GM21723 (cell line): Measurements from ENCODE around the gene MAP2K7.
A peak's percentile ranks its signal among the peaks of the same experiment; 100 is the strongest.

Source experiments
- ATAC-seq: cut with Tn5 transposase; IDR thresholded peaks from one replicate; pipeline ENCODE4 v1.9.1; 2021; ENCODE audit warnings: mild to moderate bottlenecking, moderate library complexity; ENCODE audit not compliant: unreplicated experiment

The MAP2K7 gene

DNA sequence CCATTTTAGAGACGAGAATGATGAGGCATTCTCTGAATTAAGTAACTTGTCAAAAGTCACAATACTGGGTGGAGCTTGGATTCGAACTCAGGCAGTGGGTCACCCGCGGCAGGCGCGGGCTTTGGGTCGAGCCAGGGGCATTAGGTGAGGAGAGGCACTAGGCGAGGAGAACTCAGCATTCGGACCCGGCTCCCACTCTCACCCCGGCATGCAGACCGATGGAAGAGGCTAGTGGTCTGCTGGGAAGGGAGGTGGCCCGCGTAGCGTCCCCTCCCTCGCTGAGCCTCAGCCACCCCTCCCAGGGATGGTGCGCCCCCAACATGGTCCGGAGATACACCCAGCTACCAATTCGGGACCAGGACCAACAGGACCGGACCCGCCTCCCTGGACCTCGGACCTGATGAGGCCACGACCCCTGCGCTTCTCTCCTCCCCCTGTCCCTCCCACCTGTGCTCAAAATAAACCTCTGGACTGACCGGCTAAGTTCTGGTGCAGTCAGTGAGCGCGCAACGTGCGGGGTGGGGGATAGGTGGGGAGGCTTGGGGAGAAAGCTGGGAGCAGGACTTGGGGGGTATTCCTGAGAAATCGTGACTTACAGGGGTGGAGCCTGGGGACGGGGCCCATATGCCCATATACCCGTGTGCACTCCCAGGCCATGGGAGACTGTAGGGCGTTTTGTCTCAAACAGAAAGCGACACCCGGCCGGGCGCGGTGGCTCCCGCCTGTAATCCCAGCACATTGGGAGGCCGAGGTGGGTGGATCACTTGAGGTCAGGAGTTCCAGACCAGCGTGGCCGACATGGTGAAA lies 15.1 kb downstream of the MAP2K7 start:
- ATAC-seq: no peak

- peak; percentile 55 for ATAC-seq
Observed at GRCh38 chr19:7919610-7920518, 16.2 kb downstream of the MAP2K7 start, which contains the start of gene SNAPC2. Gene SNAPC2 (plus strand): TSS chr19:7920338. CDS start chr19:7920367, 29 bp downstream.

DNA sequence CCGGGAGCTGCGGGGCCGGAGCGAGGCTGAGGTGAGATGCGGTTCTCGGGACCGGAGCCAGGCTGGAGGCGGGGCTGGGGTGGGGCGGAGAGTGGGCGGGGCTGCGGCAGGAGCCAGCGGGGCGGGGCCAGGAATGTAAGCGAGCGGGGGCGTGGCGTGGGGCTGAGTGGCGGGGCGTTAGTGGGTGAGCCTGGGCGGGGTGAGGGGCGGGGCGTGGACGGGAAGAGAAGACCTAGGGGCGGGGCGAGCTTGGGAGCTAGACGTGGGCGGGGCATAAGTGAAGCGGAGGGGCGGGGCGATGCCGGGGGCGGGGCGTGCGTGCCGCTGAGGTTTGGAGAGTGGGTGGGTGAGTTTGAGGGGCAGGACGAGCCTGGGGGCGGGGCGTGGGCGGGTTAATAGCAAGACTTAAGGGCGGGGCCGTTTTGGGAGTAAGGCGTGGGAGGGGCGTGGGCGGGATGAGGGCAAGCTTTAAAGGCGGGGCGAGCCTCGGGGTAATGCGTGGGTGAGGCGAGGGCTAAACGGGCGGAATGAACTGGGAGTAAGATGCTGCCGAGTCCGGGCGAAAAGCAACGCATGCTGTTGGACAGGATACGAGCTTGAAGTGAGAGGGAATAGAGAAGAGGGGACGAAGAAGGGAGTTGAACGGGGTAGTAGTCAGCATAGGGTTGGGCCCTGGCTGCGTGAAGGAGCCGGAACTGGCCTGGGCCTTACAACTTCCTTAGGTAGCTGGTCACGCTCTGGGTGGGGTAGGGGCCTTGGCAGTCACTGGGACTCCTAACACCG lies 17.0 kb downstream of the MAP2K7 start:
- ATAC-seq: peak; percentile 38

GRCh38 chr19:7921302-7921966 lies 17.8 kb downstream of the MAP2K7 start:
- ATAC-seq: no peak

DNA sequence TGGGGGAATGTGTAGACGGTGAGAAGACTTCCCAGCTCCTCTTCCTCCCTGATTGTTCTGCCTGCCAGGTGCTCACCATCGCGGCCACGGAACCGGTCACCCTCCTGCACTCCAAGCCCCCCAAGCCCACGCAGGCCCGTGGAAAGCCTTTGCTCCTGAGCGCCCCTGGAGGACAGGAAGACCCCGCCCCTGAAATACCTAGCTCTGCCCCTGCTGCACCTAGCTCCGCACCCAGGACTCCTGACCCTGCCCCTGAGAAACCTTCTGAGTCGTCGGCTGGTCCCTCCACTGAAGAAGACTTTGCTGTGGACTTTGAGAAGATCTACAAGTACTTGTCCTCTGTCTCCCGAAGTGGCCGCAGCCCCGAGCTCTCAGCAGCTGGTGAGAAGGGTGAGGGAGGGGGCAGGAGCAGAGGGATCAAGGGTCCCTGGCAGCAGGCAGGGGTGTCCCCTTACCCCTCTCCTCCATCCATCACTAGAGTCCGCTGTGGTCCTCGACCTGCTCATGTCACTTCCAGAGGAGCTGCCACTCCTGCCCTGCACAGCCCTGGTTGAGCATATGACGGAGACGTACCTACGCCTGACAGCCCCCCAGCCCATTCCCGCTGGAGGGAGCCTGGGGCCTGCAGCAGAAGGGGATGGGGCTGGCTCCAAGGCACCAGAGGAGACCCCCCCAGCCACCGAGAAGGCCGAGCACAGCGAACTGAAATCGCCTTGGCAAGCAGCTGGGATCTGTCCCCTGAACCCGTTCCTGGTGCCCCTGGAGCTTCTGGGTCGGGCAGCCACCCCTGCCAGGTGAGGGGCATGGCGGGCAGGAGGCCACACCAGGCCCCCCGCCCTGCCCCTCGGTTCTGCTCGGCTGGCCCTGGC lies 18.5 kb downstream of the MAP2K7 start:
- no peak for ATAC-seq

DNA sequence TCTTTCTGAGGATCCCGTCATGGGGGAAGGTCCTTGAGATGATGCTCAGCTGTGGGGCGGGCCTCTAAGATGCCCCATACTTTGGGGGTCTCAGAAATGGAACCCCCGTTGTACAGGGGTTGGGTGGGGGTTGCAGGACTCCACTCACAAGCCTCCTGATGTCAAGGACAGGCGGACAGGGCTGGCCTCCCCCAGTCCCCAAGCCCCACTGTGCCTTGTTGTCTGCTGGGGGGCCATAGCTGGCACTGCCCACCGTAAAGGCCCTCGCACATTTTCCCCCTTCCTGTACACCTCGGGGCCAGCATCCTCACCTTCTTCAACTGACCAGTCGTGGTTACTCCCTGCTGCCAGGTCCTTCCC lies 19.1 kb downstream of the MAP2K7 start:
- ATAC-seq: no peak

DNA sequence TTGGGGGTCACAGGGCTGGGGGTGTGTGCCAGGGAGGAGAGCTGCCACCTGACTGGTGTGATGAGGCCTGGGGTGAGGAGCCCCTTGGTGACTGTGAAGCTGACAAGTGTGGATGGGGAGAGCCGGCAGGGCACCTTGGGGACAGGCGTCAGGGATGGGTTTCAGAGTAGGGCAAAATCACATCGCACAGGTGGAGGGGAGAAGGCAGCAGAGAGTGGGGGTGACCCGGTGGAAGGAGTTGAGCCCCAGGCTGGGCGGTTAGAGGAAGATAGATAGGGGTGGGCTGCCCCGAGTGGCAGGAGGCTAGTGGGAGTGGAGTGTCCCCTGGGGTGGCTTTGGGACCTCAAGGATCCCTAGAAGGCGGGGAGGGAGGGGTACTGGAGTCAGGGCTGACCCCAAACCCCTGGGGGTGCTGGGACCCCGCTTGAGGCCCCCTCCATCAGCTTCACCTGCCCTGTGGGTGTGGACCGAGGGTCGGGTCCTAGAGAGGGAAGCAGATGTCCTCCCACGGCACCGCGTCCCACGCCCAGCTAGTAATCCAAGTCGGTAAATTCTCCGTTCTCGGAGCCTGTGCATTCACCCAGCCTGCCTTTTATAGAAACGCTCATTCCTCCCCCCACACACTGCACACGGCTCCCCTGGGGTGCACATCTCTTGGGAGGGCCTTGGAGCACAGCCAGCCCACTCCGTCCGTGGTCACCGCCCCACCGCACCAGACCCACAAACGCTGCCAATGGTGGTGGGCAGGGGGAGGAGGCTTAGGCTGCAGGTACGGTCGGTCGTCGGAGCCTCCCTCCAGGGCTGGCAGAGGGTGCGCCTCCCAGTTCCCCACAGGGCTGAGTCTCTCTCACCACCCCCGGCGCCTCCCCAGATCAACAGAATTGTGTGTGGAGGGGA lies 19.9 kb downstream of the MAP2K7 start:
- ATAC-seq: no peak

GRCh38 chr19:7924241-7924640 lies 20.6 kb downstream of the MAP2K7 start:
- ATAC-seq: no peak

GRCh38 chr19:7924651-7925170 lies 21.0 kb downstream of the MAP2K7 start:
- ATAC-seq: no peak

DNA sequence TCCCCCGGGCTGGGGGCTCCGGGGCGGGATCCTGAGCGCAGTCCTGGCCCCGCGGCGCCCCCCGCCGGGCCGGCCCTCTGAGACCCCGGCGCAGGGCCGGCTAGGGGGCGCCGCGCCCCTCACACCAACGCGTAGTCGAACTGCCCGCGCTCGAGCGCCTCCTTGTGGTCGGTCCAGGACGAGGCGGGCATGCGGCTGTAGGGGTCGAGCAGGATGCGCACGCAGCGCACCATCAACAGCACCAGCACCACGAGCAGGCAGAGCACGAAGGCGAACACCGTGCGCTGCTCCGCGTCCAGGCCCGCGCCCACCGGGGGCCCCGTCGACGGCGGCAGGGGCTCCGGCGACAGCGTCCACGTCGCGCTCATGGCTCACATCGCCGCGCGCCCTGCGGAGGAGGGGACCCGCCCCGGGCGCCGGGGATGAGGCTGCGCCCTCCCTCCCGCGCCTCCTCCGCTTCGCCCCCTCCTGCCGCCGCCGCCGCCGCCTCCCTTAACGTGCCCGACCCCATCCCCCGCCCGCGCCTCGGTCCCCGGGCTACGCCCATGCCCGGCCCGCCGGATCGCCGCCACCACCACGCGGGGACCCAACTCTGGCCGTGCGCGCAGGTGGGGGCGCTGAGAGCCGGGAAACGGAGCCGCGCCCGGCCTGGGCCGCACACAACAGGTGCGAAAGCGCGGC lies 21.6 kb downstream of the MAP2K7 start:
- ATAC-seq: no peak

DNA sequence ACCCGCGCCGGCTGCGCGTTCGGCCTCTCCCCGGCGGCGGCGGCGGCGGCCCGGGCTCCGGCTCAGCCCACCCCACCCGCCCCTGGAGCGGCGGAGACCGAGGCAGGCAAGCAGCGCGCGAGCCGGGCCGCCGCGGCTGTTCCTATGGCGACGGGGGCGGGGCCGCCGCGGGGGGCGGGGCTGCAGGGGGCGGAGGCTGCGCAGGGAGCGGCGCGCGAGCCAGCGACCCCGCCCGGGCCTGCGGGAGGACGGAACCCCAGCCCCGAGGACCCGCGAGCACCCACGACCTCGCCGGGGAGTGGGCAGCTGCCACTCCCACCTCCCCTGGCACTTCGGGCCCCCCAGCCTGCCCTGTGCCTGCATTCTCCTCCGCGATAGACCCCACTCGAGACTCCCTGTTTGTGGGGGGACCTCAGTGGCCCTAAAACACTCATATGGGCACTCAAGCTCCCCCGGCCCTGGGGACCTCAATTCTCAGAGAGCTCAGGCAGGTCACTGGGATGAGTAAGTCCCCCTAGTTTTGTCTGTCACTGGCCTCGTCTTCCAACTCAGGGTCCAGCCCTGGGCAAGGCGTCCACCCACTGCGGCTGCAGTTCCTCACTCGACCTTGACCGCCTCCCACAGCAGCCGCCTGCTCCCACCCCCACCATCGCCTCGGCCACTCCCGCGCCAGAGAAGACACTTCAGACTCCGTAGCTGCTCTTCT lies 22.5 kb downstream of the MAP2K7 start, which contains the start of gene CTXN1:
Gene CTXN1 (minus strand): TSS at position 115 of the 706 bp plus-strand sequence. CDS start 597 bp downstream, outside the sequence.
- peak; percentile 45 for ATAC-seq

GRCh38 chr19:7926727-7927604 lies 23.3 kb downstream of the MAP2K7 start:
- no peak for ATAC-seq

GRCh38 chr19:7927605-7928333 lies 24.1 kb downstream of the MAP2K7 start:
- ATAC-seq: no peak

GRCh38 chr19:7928334-7928706 lies 24.6 kb downstream of the MAP2K7 start:
- no peak for ATAC-seq
